Measurements from ENCODE around the gene MYH3. TPM values are rescaled to one million over a fixed set of nuclear protein-coding genes. Genes with fewer than 3 reads are reported as not detected.

The MYH3 gene
- total and polyA plus RNA-seq, 7 donors, result 0.23 to 108 (median 1.2) TPM

DNA sequence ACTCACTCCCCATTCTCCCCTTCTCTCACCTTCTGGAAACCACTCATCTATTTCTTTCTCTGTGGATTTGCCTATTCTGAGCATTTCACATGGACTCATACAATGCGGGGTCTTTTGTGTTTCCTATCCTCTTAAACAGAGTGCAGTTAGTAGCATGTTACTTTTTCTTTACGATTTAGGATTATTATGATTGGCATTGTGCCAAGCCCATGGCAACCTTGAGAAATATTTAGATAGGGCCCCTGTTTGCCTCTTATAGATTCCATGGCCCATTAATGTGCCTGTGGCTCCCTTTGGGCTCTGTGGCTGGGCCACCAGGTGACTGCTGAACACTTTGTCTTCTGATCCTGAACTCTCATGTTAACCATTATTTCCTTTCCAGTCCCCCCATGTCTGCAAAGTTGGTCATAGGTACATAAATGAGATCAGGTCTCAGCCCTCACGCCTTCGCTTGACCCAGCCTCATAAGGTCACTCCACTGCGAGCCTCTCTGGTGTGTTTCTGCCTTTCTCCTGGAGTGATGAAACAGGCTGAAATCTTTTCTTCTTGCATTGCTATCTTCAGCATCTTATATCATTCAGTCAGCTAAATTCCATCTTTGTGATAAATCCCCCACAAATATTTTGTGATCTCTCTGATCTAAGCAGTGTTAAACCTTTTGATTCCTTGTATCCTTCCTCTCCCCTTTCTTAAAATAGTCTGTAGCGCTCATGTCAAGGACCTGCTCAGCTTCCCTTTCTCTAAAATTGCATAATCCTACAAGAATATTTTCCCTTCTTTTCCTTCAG is 44.0 kb downstream of the MYH3 start:
- no peak overlapping the region for H3K4me3 ChIP-seq
- H3K27ac ChIP-seq, result peak overlapping the region in 1 of 4 donors; percentile 0
- H3K27me3 ChIP-seq, result no peaks in the 10 kb centered on the region
- peaks cover 0 to 26% (median 16%) of the 10 kb centered on the region in 4 donors for H3K4me1 ChIP-seq
- DNase-seq, result no peak
- no peaks in the 10 kb centered on the region for H3K36me3 ChIP-seq
- TF ChIP-seq POLR2AphosphoS5 (IDR thresholded peaks at IDR 0.05), result no peak
- no peak for TF ChIP-seq EP300 (IDR thresholded peaks at IDR 0.05)
- TF ChIP-seq, protein P1, sequence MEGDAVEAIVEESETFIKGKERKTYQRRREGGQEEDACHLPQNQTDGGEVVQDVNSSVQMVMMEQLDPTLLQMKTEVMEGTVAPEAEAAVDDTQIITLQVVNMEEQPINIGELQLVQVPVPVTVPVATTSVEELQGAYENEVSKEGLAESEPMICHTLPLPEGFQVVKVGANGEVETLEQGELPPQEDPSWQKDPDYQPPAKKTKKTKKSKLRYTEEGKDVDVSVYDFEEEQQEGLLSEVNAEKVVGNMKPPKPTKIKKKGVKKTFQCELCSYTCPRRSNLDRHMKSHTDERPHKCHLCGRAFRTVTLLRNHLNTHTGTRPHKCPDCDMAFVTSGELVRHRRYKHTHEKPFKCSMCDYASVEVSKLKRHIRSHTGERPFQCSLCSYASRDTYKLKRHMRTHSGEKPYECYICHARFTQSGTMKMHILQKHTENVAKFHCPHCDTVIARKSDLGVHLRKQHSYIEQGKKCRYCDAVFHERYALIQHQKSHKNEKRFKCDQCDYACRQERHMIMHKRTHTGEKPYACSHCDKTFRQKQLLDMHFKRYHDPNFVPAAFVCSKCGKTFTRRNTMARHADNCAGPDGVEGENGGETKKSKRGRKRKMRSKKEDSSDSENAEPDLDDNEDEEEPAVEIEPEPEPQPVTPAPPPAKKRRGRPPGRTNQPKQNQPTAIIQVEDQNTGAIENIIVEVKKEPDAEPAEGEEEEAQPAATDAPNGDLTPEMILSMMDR (IDR thresholded peaks at IDR 0.05), result no peak
- no peak for TF ChIP-seq POLR2A (IDR thresholded peaks at IDR 0.05)
- 80% methylated on average over 6 of the region's 6 CpGs for WGBS, 2 donors
- no peaks in the 10 kb centered on the region for H3K9me3 ChIP-seq
- intact Hi-C loops (cut with DNase I), result loop anchor here (10.0 kb wide), 1 partner anchor 648 kb away; no protein-coding TSS in a partner anchor

DNA sequence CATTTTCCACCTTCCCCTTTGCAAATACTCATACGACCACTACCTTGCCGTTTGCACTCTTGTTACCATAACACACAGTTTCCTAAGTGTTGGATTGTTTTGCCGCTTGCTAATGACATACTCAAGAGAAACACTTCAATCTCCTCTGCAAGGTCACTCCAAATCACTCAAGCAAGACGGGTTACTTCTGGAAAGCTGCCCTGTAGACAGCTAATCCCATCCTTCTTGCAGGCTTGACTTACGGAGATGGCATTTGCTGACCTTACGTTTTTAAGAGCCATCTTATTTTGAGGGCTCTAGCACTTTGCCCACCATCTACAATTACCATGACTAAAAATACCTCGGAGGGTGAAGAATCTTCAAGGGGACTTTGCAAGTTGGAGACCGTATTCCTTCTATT is 46.2 kb downstream of the MYH3 start:
- Histone ChIP-seq H3K36me3 (no peaks in the 10 kb centered on the region), H3K9me3 (no peaks in the 10 kb centered on the region), H3K4me1 (peaks cover 0 to 21% (median 15%) of the 10 kb centered on the region in 4 donors), H3K27ac (no peak overlapping the region), H3K4me3 (no peak overlapping the region), H3K27me3 (no peaks in the 10 kb centered on the region)
- intact Hi-C loops (cut with DNase I), result loop anchor here (10.0 kb wide), 1 partner anchor 646 kb away; no protein-coding TSS in a partner anchor
- DNase-seq, result no peak
- TF ChIP-seq POLR2AphosphoS5 (IDR thresholded peaks at IDR 0.05), result no peak
- TF ChIP-seq POLR2A (IDR thresholded peaks at IDR 0.05), result no peak
- TF ChIP-seq, protein P1 (IDR thresholded peaks at IDR 0.05), result no peak
- TF ChIP-seq EP300 (IDR thresholded peaks at IDR 0.05), result no peak
- 90 to 91% methylated on average over 8 of the region's 8 CpGs for WGBS, 2 donors

DNA sequence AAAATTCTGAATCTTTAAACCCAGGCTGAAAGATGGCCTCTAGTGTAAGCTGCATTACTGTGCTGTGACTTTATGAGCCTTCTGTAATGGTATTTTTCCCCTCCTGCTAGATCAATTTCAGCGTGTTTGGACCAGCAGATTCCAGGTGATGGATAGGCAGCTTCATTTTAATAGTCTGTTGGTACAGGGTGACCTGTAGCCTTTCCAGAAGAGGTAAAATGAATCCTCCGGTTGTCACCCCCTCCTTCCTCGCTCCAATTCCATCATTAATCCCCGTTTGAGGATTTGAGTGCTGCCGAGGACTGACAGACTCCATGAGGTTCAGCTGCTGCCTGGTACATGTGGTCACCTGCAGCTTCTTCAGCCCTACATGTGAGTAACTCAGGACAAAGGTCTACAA is 48.9 kb downstream of the MYH3 start:
- peaks cover 0 to 6% (median 2%) of the 10 kb centered on the region in 4 donors for H3K4me1 ChIP-seq
- DNase-seq, result no peak
- H3K4me3 ChIP-seq, result no peak overlapping the region
- TF ChIP-seq POLR2A (IDR thresholded peaks at IDR 0.05) (no peak), POLR2AphosphoS5 (IDR thresholded peaks at IDR 0.05) (no peak), EP300 (IDR thresholded peaks at IDR 0.05) (no peak)
- TF ChIP-seq, protein P1 (IDR thresholded peaks at IDR 0.05), result no peak
- WGBS, 2 donors, result 56 to 68% methylated on average over 5 of the region's 5 CpGs
- no peaks in the 10 kb centered on the region for H3K36me3 ChIP-seq
- no peaks in the 10 kb centered on the region for H3K27me3 ChIP-seq
- intact Hi-C loops (cut with DNase I), result no loop called here
- H3K9me3 ChIP-seq, result no peaks in the 10 kb centered on the region
- no peak overlapping the region for H3K27ac ChIP-seq

DNA sequence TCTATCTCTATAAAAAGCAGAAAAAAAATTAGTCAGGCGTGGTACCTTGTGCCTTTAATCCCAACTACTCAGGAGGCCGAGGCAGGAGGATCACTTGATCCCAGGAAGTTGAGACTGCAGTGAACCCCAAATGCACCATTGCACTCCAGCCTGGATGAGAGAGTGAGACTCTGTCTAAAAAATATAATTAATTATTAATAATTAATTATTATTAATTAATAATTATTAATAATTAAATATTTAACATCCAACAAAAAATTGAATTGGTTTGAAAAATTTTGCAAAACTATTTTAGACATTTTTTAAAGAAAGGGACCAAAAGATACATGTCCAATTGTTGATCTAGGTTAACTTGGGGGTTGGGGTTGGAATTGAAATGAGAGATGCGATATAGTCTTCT is 51.0 kb downstream of the MYH3 start:
- no peak overlapping the region for H3K4me3 ChIP-seq
- intact Hi-C loops (cut with DNase I), result no loop called here
- DNase-seq, result no peak
- no peaks in the 10 kb centered on the region for H3K9me3 ChIP-seq
- TF ChIP-seq, protein P1 (IDR thresholded peaks at IDR 0.05), result no peak
- TF ChIP-seq EP300 (IDR thresholded peaks at IDR 0.05) (no peak), POLR2AphosphoS5 (IDR thresholded peaks at IDR 0.05) (no peak), POLR2A (IDR thresholded peaks at IDR 0.05) (no peak)
- H3K4me1 ChIP-seq, result peaks cover 0 to 5% (median 0%) of the 10 kb centered on the region in 4 donors
- H3K27ac ChIP-seq, result no peak overlapping the region
- no peaks in the 10 kb centered on the region for H3K27me3 ChIP-seq
- H3K36me3 ChIP-seq, result no peaks in the 10 kb centered on the region
- 61 to 88% methylated on average over 3 of the region's 3 CpGs for WGBS, 2 donors

Measured in sigmoid colon (tissue), 7 donors.